ENCODE results near the gene GMEB1. TPM values are rescaled to one million over a fixed set of nuclear protein-coding genes. Genes with fewer than 3 reads are reported as not detected.
A peak's percentile ranks its signal among the peaks of the same experiment; 100 is the strongest.
"Not testable (repeated sequence)": the region's sequence is repeated elsewhere in the genome, so short reads cannot be mapped to it uniquely, and the experiment has no call there.

The GMEB1 gene
- total RNA-seq, 1 donor from 2014 or later: 21.2 TPM

DNA sequence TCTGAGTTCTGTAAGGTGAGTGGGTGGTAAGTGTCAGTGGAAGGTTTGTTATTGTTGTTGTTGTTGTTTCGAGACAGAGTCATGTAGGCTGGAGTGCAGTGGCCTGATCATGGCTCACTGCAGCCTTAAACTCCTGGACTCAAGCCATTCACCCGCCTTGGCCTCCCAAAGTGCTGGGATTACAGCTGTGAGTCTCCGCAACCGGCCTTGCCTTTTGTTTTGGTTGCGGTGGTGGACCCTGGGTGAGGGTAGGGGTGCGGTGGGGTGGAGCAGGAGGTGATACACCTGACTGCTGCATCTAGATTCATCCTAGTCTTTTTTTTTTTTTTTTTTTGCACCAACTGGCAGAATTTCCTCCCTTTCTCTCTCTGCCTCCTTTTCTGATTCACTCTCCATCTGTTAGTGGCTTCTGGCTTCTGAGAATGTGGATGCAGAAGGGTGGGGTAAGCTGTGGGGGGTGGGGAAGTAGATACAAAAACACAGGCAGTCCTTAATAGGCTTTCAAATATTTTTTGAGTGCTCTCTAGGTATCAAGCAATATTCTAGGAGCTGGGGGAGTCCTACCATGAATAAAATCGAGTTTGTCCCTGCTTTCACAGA is 4.6 kb upstream of the GMEB1 start:
- TF ChIP-seq, protein P1, sequence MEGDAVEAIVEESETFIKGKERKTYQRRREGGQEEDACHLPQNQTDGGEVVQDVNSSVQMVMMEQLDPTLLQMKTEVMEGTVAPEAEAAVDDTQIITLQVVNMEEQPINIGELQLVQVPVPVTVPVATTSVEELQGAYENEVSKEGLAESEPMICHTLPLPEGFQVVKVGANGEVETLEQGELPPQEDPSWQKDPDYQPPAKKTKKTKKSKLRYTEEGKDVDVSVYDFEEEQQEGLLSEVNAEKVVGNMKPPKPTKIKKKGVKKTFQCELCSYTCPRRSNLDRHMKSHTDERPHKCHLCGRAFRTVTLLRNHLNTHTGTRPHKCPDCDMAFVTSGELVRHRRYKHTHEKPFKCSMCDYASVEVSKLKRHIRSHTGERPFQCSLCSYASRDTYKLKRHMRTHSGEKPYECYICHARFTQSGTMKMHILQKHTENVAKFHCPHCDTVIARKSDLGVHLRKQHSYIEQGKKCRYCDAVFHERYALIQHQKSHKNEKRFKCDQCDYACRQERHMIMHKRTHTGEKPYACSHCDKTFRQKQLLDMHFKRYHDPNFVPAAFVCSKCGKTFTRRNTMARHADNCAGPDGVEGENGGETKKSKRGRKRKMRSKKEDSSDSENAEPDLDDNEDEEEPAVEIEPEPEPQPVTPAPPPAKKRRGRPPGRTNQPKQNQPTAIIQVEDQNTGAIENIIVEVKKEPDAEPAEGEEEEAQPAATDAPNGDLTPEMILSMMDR (IDR thresholded peaks at IDR 0.05; ENCODE audit: partially characterized antibody, unreplicated experiment): no peak
- no peak for DNase-seq
- H3K27ac Mint-ChIP-seq (ENCODE audit: unreplicated experiment): peak overlapping the region; percentile 94
- no peak overlapping the region for H3K4me3 Mint-ChIP-seq (ENCODE audit: unreplicated experiment)
- H3K9me3 Mint-ChIP-seq (ENCODE audit: unreplicated experiment): peaks cover 5% of the 10 kb centered on the region
- peaks cover 6% of the 10 kb centered on the region for H3K27me3 Mint-ChIP-seq (ENCODE audit: unreplicated experiment)
- H3K4me1 Mint-ChIP-seq (ENCODE audit: low read depth, unreplicated experiment): peaks cover 18% of the 10 kb centered on the region
- H3K36me3 Mint-ChIP-seq (ENCODE audit: unreplicated experiment): no peaks in the 10 kb centered on the region

DNA sequence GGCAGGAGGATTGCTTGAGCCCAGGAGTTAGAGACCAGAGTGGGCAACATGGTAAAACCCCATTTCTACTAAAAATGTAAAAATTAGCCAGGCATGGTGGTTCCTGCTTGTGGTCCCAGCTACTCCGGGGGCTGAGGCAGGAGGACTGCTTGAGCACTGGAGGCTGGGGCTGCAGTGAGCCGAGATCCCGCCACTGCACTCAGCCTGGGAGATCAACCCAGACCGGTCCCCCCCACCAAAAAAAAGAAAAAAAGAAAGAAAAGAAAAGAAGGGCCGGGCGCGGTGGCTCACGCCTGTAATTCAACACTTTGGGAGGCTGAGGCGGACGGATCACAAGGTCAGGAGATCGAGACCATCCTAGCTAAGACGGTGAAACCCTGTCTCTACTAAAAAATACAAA is 1.8 kb upstream of the GMEB1 start:
- Mint-ChIP-seq H3K4me3 (ENCODE audit: unreplicated experiment) (no peak overlapping the region), H3K4me1 (ENCODE audit: low read depth, unreplicated experiment) (peaks cover 18% of the 10 kb centered on the region), H3K36me3 (ENCODE audit: unreplicated experiment) (no peaks in the 10 kb centered on the region), H3K27me3 (ENCODE audit: unreplicated experiment) (peaks cover 10% of the 10 kb centered on the region), H3K27ac (ENCODE audit: unreplicated experiment) (no peak overlapping the region), H3K9me3 (ENCODE audit: unreplicated experiment) (peaks cover 11% of the 10 kb centered on the region)
- no peak for DNase-seq
- TF ChIP-seq, protein P1 (IDR thresholded peaks at IDR 0.05; ENCODE audit: partially characterized antibody, unreplicated experiment): no peak

DNA sequence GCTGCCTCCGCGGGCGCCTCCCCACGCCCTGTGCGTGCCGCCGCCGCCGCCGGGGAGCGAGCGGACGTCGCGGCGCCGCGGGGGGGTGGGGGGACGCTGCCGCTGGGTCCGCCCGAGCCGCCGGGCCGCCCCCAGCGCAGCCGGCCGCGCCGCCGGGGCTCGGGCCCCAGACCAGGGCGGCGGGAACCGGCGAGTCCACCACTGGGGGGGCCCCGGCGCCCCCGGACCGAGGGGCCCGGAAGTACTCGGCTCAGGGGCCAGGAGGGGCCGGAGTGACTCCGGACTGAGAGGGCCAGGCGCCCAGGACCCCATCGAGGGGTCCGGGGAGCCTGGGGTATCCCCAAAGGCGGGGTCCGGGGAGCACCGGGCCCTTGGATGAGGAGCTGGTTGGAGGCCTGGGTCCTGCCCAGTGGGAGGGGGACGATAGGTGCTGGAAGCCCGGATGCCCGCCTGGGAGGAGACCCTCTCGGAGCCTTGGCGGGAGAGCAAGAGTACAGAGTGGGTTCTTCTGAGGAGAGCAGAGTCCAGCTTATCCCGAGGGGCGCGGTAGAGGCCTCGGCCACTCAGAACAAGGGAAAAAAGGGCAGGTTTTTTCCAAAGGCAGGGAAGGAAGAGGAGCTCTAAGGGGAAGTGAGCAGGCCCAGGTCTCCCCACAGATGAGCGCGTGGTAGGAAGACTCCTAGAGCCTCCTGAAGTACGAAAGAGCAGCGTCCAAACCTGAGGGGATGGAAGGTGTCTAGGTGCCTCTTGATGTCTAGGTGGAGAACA is 556 bp downstream of the GMEB1 start:
- Mint-ChIP-seq H3K36me3 (ENCODE audit: unreplicated experiment) (no peaks in the 10 kb centered on the region), H3K27ac (ENCODE audit: unreplicated experiment) (peak overlapping the region; percentile 88), H3K9me3 (ENCODE audit: unreplicated experiment) (peaks cover 11% of the 10 kb centered on the region), H3K27me3 (ENCODE audit: unreplicated experiment) (peaks cover 10% of the 10 kb centered on the region), H3K4me1 (ENCODE audit: low read depth, unreplicated experiment) (peaks cover 13% of the 10 kb centered on the region), H3K4me3 (ENCODE audit: unreplicated experiment) (peak overlapping the region; percentile 97)
- peak; percentile 67 for DNase-seq
- TF ChIP-seq, protein P1 (IDR thresholded peaks at IDR 0.05; ENCODE audit: partially characterized antibody, unreplicated experiment): no peak

DNA sequence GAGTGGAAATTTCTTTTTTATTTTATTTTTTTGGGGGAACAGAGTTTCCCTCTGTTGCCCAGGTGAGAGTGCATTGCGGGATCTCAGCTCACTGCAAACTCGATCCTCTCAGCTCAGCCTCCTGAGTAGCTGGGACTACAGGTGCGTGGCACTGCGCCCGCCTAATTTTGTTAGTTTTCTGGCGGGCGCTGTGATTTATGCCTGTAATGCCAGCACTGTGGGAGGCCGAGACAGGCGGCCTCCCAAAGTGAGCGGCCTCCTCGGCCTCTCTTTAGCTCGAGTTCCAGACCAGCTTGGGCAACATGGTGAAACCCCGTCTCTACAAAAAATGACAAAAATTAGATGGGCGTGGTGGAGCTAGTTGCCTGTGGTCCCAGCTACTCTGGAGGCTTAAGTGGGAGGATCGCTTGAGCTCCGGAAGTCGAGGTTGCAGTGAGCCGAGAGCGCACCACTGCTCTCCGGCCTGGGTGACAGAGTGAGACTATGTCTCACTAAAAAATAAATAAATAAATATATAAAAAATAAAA is 2.7 kb downstream of the GMEB1 start:
- no peak for DNase-seq
- Mint-ChIP-seq H3K4me3 (ENCODE audit: unreplicated experiment) (no peak overlapping the region), H3K36me3 (ENCODE audit: unreplicated experiment) (no peaks in the 10 kb centered on the region), H3K9me3 (ENCODE audit: unreplicated experiment) (peaks cover 8% of the 10 kb centered on the region), H3K27ac (ENCODE audit: unreplicated experiment) (no peak overlapping the region), H3K4me1 (ENCODE audit: low read depth, unreplicated experiment) (peaks cover 5% of the 10 kb centered on the region), H3K27me3 (ENCODE audit: unreplicated experiment) (peaks cover 7% of the 10 kb centered on the region)
- TF ChIP-seq, protein P1 (IDR thresholded peaks at IDR 0.05; ENCODE audit: partially characterized antibody, unreplicated experiment): no peak

DNA sequence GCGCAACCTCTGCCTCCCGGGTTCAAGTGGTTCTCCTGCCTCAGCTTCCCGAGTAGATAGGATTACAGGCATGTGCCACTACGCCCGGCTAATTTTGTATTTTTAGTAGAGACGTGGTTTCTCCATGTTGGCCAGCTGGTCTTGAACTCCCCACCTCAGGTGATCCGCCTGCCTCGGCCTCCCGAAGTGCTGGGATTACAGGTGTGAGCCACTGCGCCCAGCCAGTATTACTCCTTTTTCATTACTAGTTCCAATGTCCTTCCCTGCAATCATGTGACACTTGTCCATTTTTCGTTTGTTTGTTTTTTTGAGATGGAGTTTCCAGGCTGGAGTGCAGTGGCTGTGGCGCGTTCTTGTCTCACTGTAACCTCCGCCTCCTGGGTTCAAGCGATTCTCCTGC is 4.4 kb downstream of the GMEB1 start:
- H3K27me3 Mint-ChIP-seq (ENCODE audit: unreplicated experiment); H3K4me3 Mint-ChIP-seq (ENCODE audit: unreplicated experiment); H3K36me3 Mint-ChIP-seq (ENCODE audit: unreplicated experiment); H3K27ac Mint-ChIP-seq (ENCODE audit: unreplicated experiment); H3K4me1 Mint-ChIP-seq (ENCODE audit: low read depth, unreplicated experiment); DNase-seq; H3K9me3 Mint-ChIP-seq (ENCODE audit: unreplicated experiment): not testable (repeated sequence)

Measured in glutamatergic neuron (in vitro differentiated cells).